H1 (cell line): Measurements from ENCODE around the gene SPEM1. TPM values are rescaled to one million over a fixed set of nuclear protein-coding genes. Genes with fewer than 3 reads are reported as not detected.

ENCODE experiments used
- BCL11A ChIP-seq, 2 experiments: IDR thresholded peaks; one replicate each; pipeline ENCODE4 v1.6.1; 2011; ENCODE audit warnings: low read depth in 2 of 2, low read length in 2 of 2, mild to moderate bottlenecking in 2 of 2
- CHD1 ChIP-seq: IDR thresholded peaks from 2 replicates; pipeline ENCODE4 v1.6.1; 2012; ENCODE audit warnings: low read depth, low read length, improper control_type of control experiment
- FOSL1 ChIP-seq: IDR thresholded peaks from 2 replicates; pipeline ENCODE4 v1.6.1; 2011; ENCODE audit warnings: mild to moderate bottlenecking, low read depth, low read length, moderate library complexity; ENCODE audit not compliant: insufficient read depth
- HDAC6 ChIP-seq: IDR thresholded peaks from one replicate; pipeline ENCODE4 v1.7.1; 2012; ENCODE audit warnings: low read depth, mild to moderate bottlenecking, inconsistent platforms, low read length, moderate library complexity
- KDM4A ChIP-seq: IDR thresholded peaks from one replicate; pipeline ENCODE4 v1.7.1; 2012; ENCODE audit warnings: low read depth, mild to moderate bottlenecking, moderate library complexity, low read length, inconsistent platforms; ENCODE audit not compliant: severe bottlenecking
- NRF1 ChIP-seq: IDR thresholded peaks from 2 replicates; pipeline ENCODE4 v1.6.1; 2011; ENCODE audit warnings: mild to moderate bottlenecking, low read depth, low read length, improper control_type of control experiment
- POU5F1 ChIP-seq: IDR thresholded peaks from 2 replicates; pipeline ENCODE4 v1.6.1; 2011; ENCODE audit warnings: low read depth, mild to moderate bottlenecking, low read length, moderate library complexity
- SIRT6 ChIP-seq: IDR thresholded peaks from one replicate; pipeline ENCODE4 v1.7.1; 2012; ENCODE audit warnings: low read length, inconsistent platforms
- SRF ChIP-seq: IDR thresholded peaks from 2 replicates; pipeline ENCODE4 v1.6.1; 2011; ENCODE audit warnings: mild to moderate bottlenecking, low read depth, low read length, moderate library complexity
- YY1 ChIP-seq: IDR thresholded peaks from 2 replicates; pipeline ENCODE4 v1.6.1; 2011; ENCODE audit warnings: low read depth, mild to moderate bottlenecking, low read length
- polyA plus RNA-seq, 7 experiments: library from polyadenylated mRNA; depleted of rRNA in 3 of 7; stranded (reverse) in 5 of 7; unstranded in 2 of 7; fragments of >200 nt in 5 of 7; fragments of 200-250 nt in 2 of 7; gene quantifications; 1 replicate in 5 of 7; 2 replicates in 1 of 7; 4 replicates in 1 of 7; pipeline versions ENCODE4 v1.2.1 to v1.2.3, GENCODE V29; 2011 to 2013; ENCODE audit warnings: missing spikeins in 2 of 7, mixed read lengths in 2 of 7
- total RNA-seq: library from RNA; stranded (reverse); fragmentation: NEBNext Ultra II Directional; extraction: Animal tissue kit (Norgen Biotek cat#: 25700); gene quantifications from 2 replicates; pipeline ENCODE4 v1.2.1, GENCODE V29; 2021
- TF ChIP-seq, protein P1 (sequence below): fragments of 300-600 bp; sonication (generic); IDR thresholded peaks from 2 replicates; pipeline ENCODE4 v1.7.1; 2012; ENCODE audit warnings: low read length, moderate library complexity, mild to moderate bottlenecking, inconsistent platforms; ENCODE audit not compliant: insufficient replicate concordance

The SPEM1 gene
- total and polyA plus RNA-seq, 2 of the 8 experiments (the other 6 are each of a cell fraction or from before 2014, with no cell fraction given), result not detected

GRCh38 chr17:7448461-7448860 is 28.3 kb downstream of the SPEM1 start (continued):
- TF ChIP-seq, protein P1, sequence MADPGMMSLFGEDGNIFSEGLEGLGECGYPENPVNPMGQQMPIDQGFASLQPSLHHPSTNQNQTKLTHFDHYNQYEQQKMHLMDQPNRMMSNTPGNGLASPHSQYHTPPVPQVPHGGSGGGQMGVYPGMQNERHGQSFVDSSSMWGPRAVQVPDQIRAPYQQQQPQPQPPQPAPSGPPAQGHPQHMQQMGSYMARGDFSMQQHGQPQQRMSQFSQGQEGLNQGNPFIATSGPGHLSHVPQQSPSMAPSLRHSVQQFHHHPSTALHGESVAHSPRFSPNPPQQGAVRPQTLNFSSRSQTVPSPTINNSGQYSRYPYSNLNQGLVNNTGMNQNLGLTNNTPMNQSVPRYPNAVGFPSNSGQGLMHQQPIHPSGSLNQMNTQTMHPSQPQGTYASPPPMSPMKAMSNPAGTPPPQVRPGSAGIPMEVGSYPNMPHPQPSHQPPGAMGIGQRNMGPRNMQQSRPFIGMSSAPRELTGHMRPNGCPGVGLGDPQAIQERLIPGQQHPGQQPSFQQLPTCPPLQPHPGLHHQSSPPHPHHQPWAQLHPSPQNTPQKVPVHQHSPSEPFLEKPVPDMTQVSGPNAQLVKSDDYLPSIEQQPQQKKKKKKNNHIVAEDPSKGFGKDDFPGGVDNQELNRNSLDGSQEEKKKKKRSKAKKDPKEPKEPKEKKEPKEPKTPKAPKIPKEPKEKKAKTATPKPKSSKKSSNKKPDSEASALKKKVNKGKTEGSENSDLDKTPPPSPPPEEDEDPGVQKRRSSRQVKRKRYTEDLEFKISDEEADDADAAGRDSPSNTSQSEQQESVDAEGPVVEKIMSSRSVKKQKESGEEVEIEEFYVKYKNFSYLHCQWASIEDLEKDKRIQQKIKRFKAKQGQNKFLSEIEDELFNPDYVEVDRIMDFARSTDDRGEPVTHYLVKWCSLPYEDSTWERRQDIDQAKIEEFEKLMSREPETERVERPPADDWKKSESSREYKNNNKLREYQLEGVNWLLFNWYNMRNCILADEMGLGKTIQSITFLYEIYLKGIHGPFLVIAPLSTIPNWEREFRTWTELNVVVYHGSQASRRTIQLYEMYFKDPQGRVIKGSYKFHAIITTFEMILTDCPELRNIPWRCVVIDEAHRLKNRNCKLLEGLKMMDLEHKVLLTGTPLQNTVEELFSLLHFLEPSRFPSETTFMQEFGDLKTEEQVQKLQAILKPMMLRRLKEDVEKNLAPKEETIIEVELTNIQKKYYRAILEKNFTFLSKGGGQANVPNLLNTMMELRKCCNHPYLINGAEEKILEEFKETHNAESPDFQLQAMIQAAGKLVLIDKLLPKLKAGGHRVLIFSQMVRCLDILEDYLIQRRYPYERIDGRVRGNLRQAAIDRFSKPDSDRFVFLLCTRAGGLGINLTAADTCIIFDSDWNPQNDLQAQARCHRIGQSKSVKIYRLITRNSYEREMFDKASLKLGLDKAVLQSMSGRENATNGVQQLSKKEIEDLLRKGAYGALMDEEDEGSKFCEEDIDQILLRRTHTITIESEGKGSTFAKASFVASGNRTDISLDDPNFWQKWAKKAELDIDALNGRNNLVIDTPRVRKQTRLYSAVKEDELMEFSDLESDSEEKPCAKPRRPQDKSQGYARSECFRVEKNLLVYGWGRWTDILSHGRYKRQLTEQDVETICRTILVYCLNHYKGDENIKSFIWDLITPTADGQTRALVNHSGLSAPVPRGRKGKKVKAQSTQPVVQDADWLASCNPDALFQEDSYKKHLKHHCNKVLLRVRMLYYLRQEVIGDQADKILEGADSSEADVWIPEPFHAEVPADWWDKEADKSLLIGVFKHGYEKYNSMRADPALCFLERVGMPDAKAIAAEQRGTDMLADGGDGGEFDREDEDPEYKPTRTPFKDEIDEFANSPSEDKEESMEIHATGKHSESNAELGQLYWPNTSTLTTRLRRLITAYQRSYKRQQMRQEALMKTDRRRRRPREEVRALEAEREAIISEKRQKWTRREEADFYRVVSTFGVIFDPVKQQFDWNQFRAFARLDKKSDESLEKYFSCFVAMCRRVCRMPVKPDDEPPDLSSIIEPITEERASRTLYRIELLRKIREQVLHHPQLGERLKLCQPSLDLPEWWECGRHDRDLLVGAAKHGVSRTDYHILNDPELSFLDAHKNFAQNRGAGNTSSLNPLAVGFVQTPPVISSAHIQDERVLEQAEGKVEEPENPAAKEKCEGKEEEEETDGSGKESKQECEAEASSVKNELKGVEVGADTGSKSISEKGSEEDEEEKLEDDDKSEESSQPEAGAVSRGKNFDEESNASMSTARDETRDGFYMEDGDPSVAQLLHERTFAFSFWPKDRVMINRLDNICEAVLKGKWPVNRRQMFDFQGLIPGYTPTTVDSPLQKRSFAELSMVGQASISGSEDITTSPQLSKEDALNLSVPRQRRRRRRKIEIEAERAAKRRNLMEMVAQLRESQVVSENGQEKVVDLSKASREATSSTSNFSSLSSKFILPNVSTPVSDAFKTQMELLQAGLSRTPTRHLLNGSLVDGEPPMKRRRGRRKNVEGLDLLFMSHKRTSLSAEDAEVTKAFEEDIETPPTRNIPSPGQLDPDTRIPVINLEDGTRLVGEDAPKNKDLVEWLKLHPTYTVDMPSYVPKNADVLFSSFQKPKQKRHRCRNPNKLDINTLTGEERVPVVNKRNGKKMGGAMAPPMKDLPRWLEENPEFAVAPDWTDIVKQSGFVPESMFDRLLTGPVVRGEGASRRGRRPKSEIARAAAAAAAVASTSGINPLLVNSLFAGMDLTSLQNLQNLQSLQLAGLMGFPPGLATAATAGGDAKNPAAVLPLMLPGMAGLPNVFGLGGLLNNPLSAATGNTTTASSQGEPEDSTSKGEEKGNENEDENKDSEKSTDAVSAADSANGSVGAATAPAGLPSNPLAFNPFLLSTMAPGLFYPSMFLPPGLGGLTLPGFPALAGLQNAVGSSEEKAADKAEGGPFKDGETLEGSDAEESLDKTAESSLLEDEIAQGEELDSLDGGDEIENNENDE, result no peak
- TF ChIP-seq HDAC6, result no peak
- no peak for TF ChIP-seq SRF
- TF ChIP-seq POU5F1, result no peak
- TF ChIP-seq NRF1, result no peak
- TF ChIP-seq SIRT6, result no peak
- TF ChIP-seq CHD1, result no peak
- TF ChIP-seq KDM4A, result no peak
- no peak for TF ChIP-seq YY1
- TF ChIP-seq FOSL1, result no peak
- no peak for TF ChIP-seq BCL11A (IDR thresholded peaks at IDR 0.05; ENCODE audit: low read depth in 2 of 2, low read length in 2 of 2)
